ENCODE data around the gene LTB4R2.

GRCh38 chr14:24356208-24356607 is 46.3 kb downstream of the LTB4R2 start:
- TF ChIP-seq, protein P1, sequence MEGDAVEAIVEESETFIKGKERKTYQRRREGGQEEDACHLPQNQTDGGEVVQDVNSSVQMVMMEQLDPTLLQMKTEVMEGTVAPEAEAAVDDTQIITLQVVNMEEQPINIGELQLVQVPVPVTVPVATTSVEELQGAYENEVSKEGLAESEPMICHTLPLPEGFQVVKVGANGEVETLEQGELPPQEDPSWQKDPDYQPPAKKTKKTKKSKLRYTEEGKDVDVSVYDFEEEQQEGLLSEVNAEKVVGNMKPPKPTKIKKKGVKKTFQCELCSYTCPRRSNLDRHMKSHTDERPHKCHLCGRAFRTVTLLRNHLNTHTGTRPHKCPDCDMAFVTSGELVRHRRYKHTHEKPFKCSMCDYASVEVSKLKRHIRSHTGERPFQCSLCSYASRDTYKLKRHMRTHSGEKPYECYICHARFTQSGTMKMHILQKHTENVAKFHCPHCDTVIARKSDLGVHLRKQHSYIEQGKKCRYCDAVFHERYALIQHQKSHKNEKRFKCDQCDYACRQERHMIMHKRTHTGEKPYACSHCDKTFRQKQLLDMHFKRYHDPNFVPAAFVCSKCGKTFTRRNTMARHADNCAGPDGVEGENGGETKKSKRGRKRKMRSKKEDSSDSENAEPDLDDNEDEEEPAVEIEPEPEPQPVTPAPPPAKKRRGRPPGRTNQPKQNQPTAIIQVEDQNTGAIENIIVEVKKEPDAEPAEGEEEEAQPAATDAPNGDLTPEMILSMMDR (IDR thresholded peaks at IDR 0.05), result no peak
- TF ChIP-seq POLR2A (IDR thresholded peaks at IDR 0.05), result no peak
